K562 (cell line): Measurements from ENCODE around the gene PFKFB2. TPM values are rescaled to one million over a fixed set of nuclear protein-coding genes. Genes with fewer than 3 reads are reported as not detected.

ENCODE experiments used
- ARHGAP35 ChIP-seq: fragments of 450-650 bp; IDR thresholded peaks from 2 replicates; pipeline ENCODE4 v1.6.1; 2018; ENCODE audit not compliant: partially characterized antibody
- HCFC1 ChIP-seq: IDR thresholded peaks from 2 replicates; pipeline ENCODE4 v1.6.1; 2012; ENCODE audit warnings: low read depth, low read length, improper control_type of control experiment
- KLF1 ChIP-seq: fragments of 450-650 bp; IDR thresholded peaks from 2 replicates; pipeline ENCODE4 v1.6.1; 2016; ENCODE audit warnings: missing genetic modification characterization, missing compliant biosample characterization
- MLLT1 ChIP-seq, 2 experiments: fragments of 450-650 bp; IDR thresholded peaks; 2 replicates each; pipeline ENCODE4 v1.6.1; 2016
- NR0B1 ChIP-seq: fragments of 450-650 bp; IDR thresholded peaks from one replicate; pipeline ENCODE4 v1.6.1; 2018; ENCODE audit warnings: mild to moderate bottlenecking, moderate library complexity; ENCODE audit not compliant: partially characterized antibody
- ZKSCAN3 ChIP-seq: fragments of 250-450 bp; sonication (Bioruptor Pico); IDR thresholded peaks from 2 replicates; pipeline ENCODE4 v1.4.0; 2020
- ZNF143 ChIP-seq: sonication (generic); formaldehyde crosslinking; IDR thresholded peaks from 2 replicates; pipeline ENCODE4 v1.9.0; 2022; ENCODE audit warnings: mild to moderate bottlenecking, missing genetic modification reagents
- ZNF408 ChIP-seq: fragments of 250-450 bp; sonication (Bioruptor Pico); IDR thresholded peaks from 2 replicates; pipeline ENCODE4 v1.4.0; 2020; ENCODE audit warnings: low read depth, mild to moderate bottlenecking, moderate library complexity
- ZNF609 ChIP-seq: sonication (generic); formaldehyde crosslinking; IDR thresholded peaks from 2 replicates; pipeline ENCODE4 v1.8.1; 2023; ENCODE audit warnings: missing genetic modification reagents, mild to moderate bottlenecking, borderline replicate concordance
- ZNF764 ChIP-seq: fragments of 250-450 bp; sonication (Bioruptor Pico); IDR thresholded peaks from 2 replicates; pipeline ENCODE4 v1.4.0; 2020; ENCODE audit warnings: low read depth, mild to moderate bottlenecking, moderate library complexity
- polyA plus RNA-seq, 8 experiments: library from polyadenylated mRNA; depleted of rRNA in 4 of 8; stranded (reverse) in 5 of 8; unstranded in 3 of 8; fragments of >200 nt; fragmentation: Nextera tagmentation in 2 of 8; fragmentation: Illumina TruSeq in 1 of 8; extraction: Ambion mirVana in 2 of 8; extraction: Trizol in 1 of 8; gene quantifications; 2 replicates each; pipeline versions ENCODE4 v1.2.1 to v1.2.3, GENCODE V29; 2011 to 2014; ENCODE audit warnings: inconsistent platforms in 1 of 8, missing spikeins in 1 of 8
- total RNA-seq, 7 experiments: library from RNA; depleted of rRNA in 6 of 7; stranded (reverse); fragments of >200 nt in 6 of 7; fragmentation: Illumina TruSeq in 2 of 7; extraction: Trizol in 2 of 7; gene quantifications; 2 replicates each; pipeline versions ENCODE4 v1.2.1 to v1.2.3, GENCODE V29; 2011 to 2021; ENCODE audit warnings: low replicate concordance in 1 of 7

Gene PFKFB2
- total and polyA plus RNA-seq, 9 of the 15 experiments (the other 6 are each of a cell fraction or from before 2014, with no cell fraction given) = 6.9 to 26.0 (median 16.4) TPM

- no peak; the same call in 1 of the 2 replicates for TF ChIP-seq ZNF764 (CRISPR knock-in tag)
- TF ChIP-seq MLLT1 (IDR thresholded peaks at IDR 0.05) = no peak
- TF ChIP-seq NR0B1 = no peak
- TF ChIP-seq ZNF143 (CRISPR knock-in tag) = no peak
- no peak for TF ChIP-seq ZNF609 (CRISPR knock-in tag)
- no peak for TF ChIP-seq HCFC1
- no peak for TF ChIP-seq ZNF408 (CRISPR knock-in tag)
- TF ChIP-seq ZKSCAN3 (CRISPR knock-in tag) = no peak
- TF ChIP-seq KLF1 (tag) = no peak
- TF ChIP-seq ARHGAP35 = no peak
Observed at GRCh38 chr1:207025146-207025880, 27.8 kb upstream of the PFKFB2 start (continued).
